Parathyroid adenoma (tissue), 2 donors: ENCODE measurements around the gene SNURF.
A peak's percentile ranks its signal among the peaks of the same experiment; 100 is the strongest.
"Not testable (repeated sequence)": the region's sequence is repeated elsewhere in the genome, so short reads cannot be mapped to it uniquely, and the experiment has no call there.

Experiments used
- H2AFZ ChIP-seq: fragments of 300-600 bp; sonication (generic); one replicate; pipeline ENCODE4 v1.7.0; 2017; ENCODE audit warnings: antibody characterized with exemption, mild to moderate bottlenecking
- H3K27ac ChIP-seq: fragments of 300-600 bp; sonication (generic); one replicate; pipeline ENCODE4 v1.7.0; 2017
- H3K27me3 ChIP-seq: fragments of 300-600 bp; sonication (generic); one replicate; pipeline ENCODE4 v1.7.0; 2017; ENCODE audit warnings: low read length; ENCODE audit not compliant: control insufficient read depth, insufficient read depth
- H3K36me3 ChIP-seq: fragments of 300-600 bp; sonication (generic); one replicate; pipeline ENCODE4 v1.7.0; 2017; ENCODE audit warnings: low read length; ENCODE audit not compliant: control insufficient read depth, insufficient read depth
- H3K4me1 ChIP-seq: fragments of 300-600 bp; sonication (generic); one replicate; pipeline ENCODE4 v1.7.0; 2017; ENCODE audit warnings: control low read depth
- H3K4me2 ChIP-seq: fragments of 300-600 bp; sonication (generic); one replicate; pipeline ENCODE4 v1.7.0; 2017; ENCODE audit warnings: low read length
- H3K4me3 ChIP-seq: fragments of 300-600 bp; sonication (generic); one replicate; pipeline ENCODE4 v1.7.0; 2017; ENCODE audit warnings: low read depth, low read length
- H3K79me2 ChIP-seq: fragments of 300-600 bp; sonication (generic); one replicate; pipeline ENCODE4 v1.7.0; 2017; ENCODE audit warnings: control low read depth
- H3K9ac ChIP-seq: fragments of 300-600 bp; sonication (generic); one replicate; pipeline ENCODE4 v1.7.0; 2017; ENCODE audit warnings: mild to moderate bottlenecking
- H3K9me3 ChIP-seq: fragments of 300-600 bp; sonication (generic); one replicate; pipeline ENCODE4 v1.7.0; 2017; ENCODE audit warnings: low read length; ENCODE audit not compliant: control insufficient read depth
- TF ChIP-seq, protein P1 (sequence below): fragments of 300-600 bp; sonication (generic); IDR thresholded peaks from one replicate; pipeline ENCODE4 v1.7.0; 2017; ENCODE audit warnings: antibody characterized with exemption, mild to moderate bottlenecking
- donor health status: primary hyperparathyroidism.

The SNURF gene, protein sequence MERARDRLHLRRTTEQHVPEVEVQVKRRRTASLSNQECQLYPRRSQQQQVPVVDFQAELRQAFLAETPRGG

DNA sequence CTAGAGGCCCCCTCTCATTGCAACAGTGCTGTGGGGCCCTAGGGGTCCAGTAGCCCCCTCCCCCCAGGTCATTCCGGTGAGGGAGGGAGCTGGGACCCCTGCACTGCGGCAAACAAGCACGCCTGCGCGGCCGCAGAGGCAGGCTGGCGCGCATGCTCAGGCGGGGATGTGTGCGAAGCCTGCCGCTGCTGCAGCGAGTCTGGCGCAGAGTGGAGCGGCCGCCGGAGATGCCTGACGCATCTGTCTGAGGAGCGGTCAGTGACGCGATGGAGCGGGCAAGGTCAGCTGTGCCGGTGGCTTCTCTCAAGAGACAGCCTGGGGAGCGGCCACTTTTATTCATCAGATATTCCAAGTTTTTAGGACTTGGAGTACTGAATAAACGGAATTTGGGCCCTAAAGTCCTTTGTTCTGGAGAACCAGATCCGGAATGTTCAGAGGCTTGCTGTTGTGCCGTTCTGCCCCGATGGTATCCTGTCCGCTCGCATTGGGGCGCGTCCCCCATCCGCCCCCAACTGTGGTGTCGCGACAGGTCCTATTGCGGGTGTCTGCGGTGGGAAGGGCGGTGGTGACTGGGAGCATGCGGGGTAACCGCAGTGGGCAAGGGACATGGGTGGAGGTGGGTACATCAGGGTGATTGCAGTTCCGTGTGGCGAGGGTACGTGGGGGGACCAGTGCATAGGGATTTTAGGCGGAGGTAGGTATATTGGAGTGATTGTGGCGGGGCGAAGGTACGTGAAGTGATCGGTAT, at the start of gene SNURF, which contains the start of gene SNRPN:
Gene SNURF (plus strand): TSS at position 205 of the 748 bp plus-strand sequence. CDS start 62 bp downstream, at position 267.
Gene SNRPN (plus strand): TSS at position 205 of the 748 bp plus-strand sequence. CDS start 19,467 bp downstream, outside the sequence.
- H3K4me1 ChIP-seq: no peaks in the 10 kb centered on the region
- peak within 1 kb of the TSS; percentile 80 for H3K9ac ChIP-seq
- no peaks in the 10 kb centered on the region for H3K9me3 ChIP-seq
- H3K36me3 ChIP-seq: no peaks in the 10 kb centered on the region
- H2AFZ ChIP-seq: peak within 1 kb of the TSS; percentile 81
- peak within 1 kb of the TSS; percentile 44 for H3K4me2 ChIP-seq
- no peaks in the 10 kb centered on the region for H3K27me3 ChIP-seq
- peak within 1 kb of the TSS; percentile 79 for H3K4me3 ChIP-seq
- TF ChIP-seq, protein P1, sequence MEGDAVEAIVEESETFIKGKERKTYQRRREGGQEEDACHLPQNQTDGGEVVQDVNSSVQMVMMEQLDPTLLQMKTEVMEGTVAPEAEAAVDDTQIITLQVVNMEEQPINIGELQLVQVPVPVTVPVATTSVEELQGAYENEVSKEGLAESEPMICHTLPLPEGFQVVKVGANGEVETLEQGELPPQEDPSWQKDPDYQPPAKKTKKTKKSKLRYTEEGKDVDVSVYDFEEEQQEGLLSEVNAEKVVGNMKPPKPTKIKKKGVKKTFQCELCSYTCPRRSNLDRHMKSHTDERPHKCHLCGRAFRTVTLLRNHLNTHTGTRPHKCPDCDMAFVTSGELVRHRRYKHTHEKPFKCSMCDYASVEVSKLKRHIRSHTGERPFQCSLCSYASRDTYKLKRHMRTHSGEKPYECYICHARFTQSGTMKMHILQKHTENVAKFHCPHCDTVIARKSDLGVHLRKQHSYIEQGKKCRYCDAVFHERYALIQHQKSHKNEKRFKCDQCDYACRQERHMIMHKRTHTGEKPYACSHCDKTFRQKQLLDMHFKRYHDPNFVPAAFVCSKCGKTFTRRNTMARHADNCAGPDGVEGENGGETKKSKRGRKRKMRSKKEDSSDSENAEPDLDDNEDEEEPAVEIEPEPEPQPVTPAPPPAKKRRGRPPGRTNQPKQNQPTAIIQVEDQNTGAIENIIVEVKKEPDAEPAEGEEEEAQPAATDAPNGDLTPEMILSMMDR: no peak
- peak within 1 kb of the TSS; percentile 99 for H3K27ac ChIP-seq
- peaks cover 22% of the 10 kb centered on the region for H3K79me2 ChIP-seq

DNA sequence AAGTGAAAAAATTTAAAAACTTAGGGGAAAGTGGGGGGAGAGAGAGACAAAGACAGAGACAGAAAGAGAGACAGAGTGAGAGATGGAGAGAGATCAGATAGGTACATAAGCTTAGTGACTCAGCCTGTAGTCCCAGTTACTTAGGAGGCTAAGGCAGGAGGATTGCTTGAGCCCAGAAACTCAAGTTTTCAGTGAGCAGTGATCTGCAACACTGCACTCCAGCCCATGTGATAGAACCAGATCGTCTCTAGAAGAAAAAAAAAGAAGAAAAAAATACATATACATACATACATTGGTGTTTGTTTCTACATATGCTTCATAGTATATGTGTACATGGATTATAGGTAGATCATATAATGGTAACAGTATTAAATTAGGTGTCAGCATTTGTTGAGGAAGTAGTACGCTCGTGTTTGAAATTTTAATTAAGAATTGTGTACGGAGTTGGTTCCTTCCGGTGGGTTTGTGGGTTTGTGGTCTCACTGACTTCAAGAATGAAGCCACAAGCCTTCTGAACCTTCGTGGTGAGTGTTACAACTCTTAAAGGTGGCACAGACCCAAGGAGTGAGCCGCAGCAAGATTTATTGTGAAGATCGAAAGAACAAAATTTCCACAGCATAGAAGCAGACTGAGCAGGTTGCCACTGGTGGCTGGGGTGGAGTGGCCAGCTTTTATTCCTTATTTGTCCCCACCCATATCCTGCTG, 38.3 kb upstream of the SNURF start:
- Histone ChIP-seq H3K9me3 (no peaks in the 10 kb centered on the region), H3K27me3 (no peaks in the 10 kb centered on the region), H3K4me3 (no peak overlapping the region), H3K79me2 (no peaks in the 10 kb centered on the region), H3K9ac (no peak overlapping the region), H2AFZ (no peak overlapping the region), H3K4me1 (no peaks in the 10 kb centered on the region), H3K27ac (no peak overlapping the region), H3K4me2 (no peak overlapping the region), H3K36me3 (no peaks in the 10 kb centered on the region)
- TF ChIP-seq, protein P1: no peak

DNA sequence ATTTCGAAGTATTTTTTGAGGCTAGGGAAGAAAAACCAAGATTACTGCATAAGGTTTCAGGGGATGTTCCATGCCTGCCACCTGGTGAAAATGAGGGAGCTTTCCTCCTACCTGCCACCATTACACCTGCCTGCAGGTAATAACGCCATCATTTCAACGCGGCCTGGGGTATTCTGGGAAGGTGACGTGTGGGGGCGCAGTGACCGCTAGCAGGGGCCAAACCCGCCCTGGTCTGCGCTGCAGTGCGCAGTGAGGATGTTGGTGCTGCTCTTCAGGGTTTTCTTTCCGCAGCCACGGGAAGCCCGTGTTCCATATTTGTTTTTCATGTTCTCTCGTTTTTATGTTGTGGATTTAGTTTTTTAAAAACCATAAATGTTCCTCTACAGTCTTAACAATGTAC, 37.4 kb upstream of the SNURF start:
- H3K9ac ChIP-seq: no peak overlapping the region
- no peak overlapping the region for H2AFZ ChIP-seq
- H3K27me3 ChIP-seq: no peaks in the 10 kb centered on the region
- no peak overlapping the region for H3K4me3 ChIP-seq
- no peaks in the 10 kb centered on the region for H3K4me1 ChIP-seq
- no peaks in the 10 kb centered on the region for H3K9me3 ChIP-seq
- no peak overlapping the region for H3K4me2 ChIP-seq
- TF ChIP-seq, protein P1: no peak
- no peak overlapping the region for H3K27ac ChIP-seq
- H3K79me2 ChIP-seq: no peaks in the 10 kb centered on the region
- no peaks in the 10 kb centered on the region for H3K36me3 ChIP-seq

DNA sequence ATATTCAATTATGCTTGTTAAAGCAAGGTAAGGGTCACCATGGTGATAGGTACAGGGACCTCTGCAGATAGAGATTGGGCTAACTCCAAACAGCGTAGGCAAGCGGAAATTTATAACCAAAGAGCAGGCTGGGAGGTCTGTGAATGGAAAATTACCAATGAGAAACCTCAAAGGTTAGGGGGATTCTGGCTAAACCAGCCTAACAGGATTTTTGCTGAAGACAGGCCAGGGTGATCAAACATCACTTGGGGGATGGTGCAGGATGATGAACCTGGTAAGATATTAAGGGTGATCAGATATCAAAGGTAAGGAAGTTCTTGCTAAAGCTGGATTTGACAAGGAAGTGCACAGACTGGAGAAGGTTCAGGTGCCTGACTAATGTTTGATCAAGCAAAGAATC, 35.3 kb upstream of the SNURF start:
- Histone ChIP-seq H2AFZ (no peak overlapping the region), H3K27me3 (no peaks in the 10 kb centered on the region), H3K4me2 (no peak overlapping the region), H3K4me3 (no peak overlapping the region), H3K4me1 (no peaks in the 10 kb centered on the region), H3K9me3 (no peaks in the 10 kb centered on the region), H3K79me2 (no peaks in the 10 kb centered on the region), H3K9ac (no peak overlapping the region), H3K36me3 (no peaks in the 10 kb centered on the region), H3K27ac (no peak overlapping the region)
- TF ChIP-seq, protein P1: no peak

DNA sequence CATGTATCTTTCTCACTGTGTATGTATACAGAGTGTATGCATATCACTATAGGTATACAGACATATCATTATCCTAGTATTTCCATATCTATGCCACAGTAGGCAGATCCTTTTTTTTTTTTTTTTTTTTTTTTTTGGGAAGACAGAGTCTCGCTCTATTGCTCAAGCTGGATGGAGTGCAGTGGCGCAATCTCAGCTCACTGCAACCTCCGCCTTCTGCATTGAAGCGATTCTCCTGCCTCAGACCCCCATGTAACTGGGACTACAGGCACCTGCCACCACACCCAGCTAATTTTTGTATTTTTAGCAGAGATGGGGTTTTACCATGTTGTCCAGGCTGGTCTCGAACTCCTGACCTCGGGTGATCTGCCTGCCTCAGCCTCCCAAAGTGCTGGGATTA, 32.0 kb upstream of the SNURF start:
- H3K9ac ChIP-seq, H3K4me1 ChIP-seq, H3K4me2 ChIP-seq, H3K27ac ChIP-seq, H2AFZ ChIP-seq, H3K4me3 ChIP-seq, H3K79me2 ChIP-seq, H3K9me3 ChIP-seq, H3K27me3 ChIP-seq, H3K36me3 ChIP-seq: not testable (repeated sequence)
